Neuronal stem cell (in vitro differentiated cells): Measurements from ENCODE around the gene MGAT5B.
A peak's percentile ranks its signal among the peaks of the same experiment; 100 is the strongest.

Experiments
- DNase-seq: peaks from one replicate; pipeline ENCODE4 v3.0.0-alpha.2; 2013; ENCODE audit warnings: low spot score
- H2AFZ ChIP-seq: one replicate; pipeline ENCODE4 v1.6.1; 2013; ENCODE audit warnings: mild to moderate bottlenecking, low read length, inconsistent platforms
- H2AK5ac ChIP-seq: 2 replicates; pipeline ENCODE4 v1.6.1; 2013; ENCODE audit warnings: low read depth, mild to moderate bottlenecking, inconsistent platforms, low read length, moderate library complexity, mixed read lengths
- H2BK120ac ChIP-seq: 2 replicates; pipeline ENCODE4 v1.6.1; 2013; ENCODE audit warnings: low read depth, mild to moderate bottlenecking, inconsistent platforms, low read length, moderate library complexity, mixed read lengths
- H2BK12ac ChIP-seq: one replicate; pipeline ENCODE4 v1.6.1; 2013; ENCODE audit warnings: low read length, inconsistent platforms
- H2BK15ac ChIP-seq: 2 replicates; pipeline ENCODE4 v1.6.1; 2013; ENCODE audit warnings: mild to moderate bottlenecking, low read length, inconsistent platforms, mixed read lengths
- H2BK5ac ChIP-seq: one replicate; pipeline ENCODE4 v1.6.1; 2013; ENCODE audit warnings: inconsistent platforms, mild to moderate bottlenecking, low read length, moderate library complexity
- H3K14ac ChIP-seq: one replicate; pipeline ENCODE4 v1.6.1; 2013; ENCODE audit warnings: low read length, inconsistent platforms
- H3K18ac ChIP-seq: 2 replicates; pipeline ENCODE4 v1.6.1; 2013; ENCODE audit warnings: low read length, inconsistent platforms
- H3K23ac ChIP-seq: 2 replicates; pipeline ENCODE4 v1.6.1; 2013; ENCODE audit warnings: low read depth, mild to moderate bottlenecking, mixed read lengths, low read length, inconsistent platforms; ENCODE audit not compliant: poor library complexity
- H3K27ac ChIP-seq: replicated peaks from 3 replicates; pipeline ENCODE4 v1.5.1; 2013; ENCODE audit warnings: low read length, inconsistent platforms
- H3K27me3 ChIP-seq, 3 experiments: 2 replicates each; pipeline ENCODE4 v1.6.1; 2013; ENCODE audit warnings: low read length in 3 of 3, mild to moderate bottlenecking in 2 of 3, inconsistent platforms in 1 of 3, low read depth in 1 of 3, mixed read lengths in 1 of 3, moderate library complexity in 1 of 3; ENCODE audit not compliant: control insufficient read depth in 3 of 3, insufficient read depth in 3 of 3
- H3K36me3 ChIP-seq, 2 donors: replicated peaks in 1 of 2; 2 replicates each; pipeline ENCODE4 v1.6.1; 2013; ENCODE audit warnings: low read length in 2 of 2; ENCODE audit not compliant: control insufficient read depth in 2 of 2, insufficient read depth in 2 of 2
- H3K4ac ChIP-seq: 2 replicates; pipeline ENCODE4 v1.6.1; 2013; ENCODE audit warnings: inconsistent platforms, mild to moderate bottlenecking, low read length, moderate library complexity
- H3K4me1 ChIP-seq, 2 donors: 1 replicate in 1 of 2; 2 replicates in 1 of 2; pipeline ENCODE4 v1.6.1; 2013; ENCODE audit warnings: low read length in 2 of 2, low read depth in 1 of 2; ENCODE audit not compliant: control insufficient read depth in 2 of 2, insufficient read depth in 1 of 2
- H3K4me2 ChIP-seq: one replicate; pipeline ENCODE4 v1.6.1; 2013; ENCODE audit warnings: mild to moderate bottlenecking, low read length, inconsistent platforms; ENCODE audit not compliant: insufficient read depth, poor library complexity, severe bottlenecking
- H3K4me3 ChIP-seq, 2 donors: 2 replicates each; pipeline ENCODE4 v1.5.1; 2013; ENCODE audit warnings: low read length in 2 of 2, mild to moderate bottlenecking in 2 of 2, inconsistent platforms in 1 of 2, moderate library complexity in 1 of 2
- H3K79me1 ChIP-seq: one replicate; pipeline ENCODE4 v1.6.1; 2013; ENCODE audit warnings: low read depth, mild to moderate bottlenecking, inconsistent platforms, low read length, moderate library complexity
- H3K9ac ChIP-seq: one replicate; pipeline ENCODE4 v1.6.1; 2013; ENCODE audit warnings: mild to moderate bottlenecking, low read depth, low read length, inconsistent platforms; ENCODE audit not compliant: poor library complexity
- H3K9me3 ChIP-seq, 2 donors: replicated peaks in 1 of 2; 2 replicates each; pipeline versions ENCODE3 to v1.6.1; 2013; ENCODE audit warnings: low read length in 2 of 2, mild to moderate bottlenecking in 2 of 2, inconsistent platforms in 1 of 2, low read depth in 1 of 2, mixed read lengths in 1 of 2, moderate library complexity in 1 of 2; ENCODE audit not compliant: control insufficient read depth in 2 of 2, insufficient read depth in 1 of 2
- H4K8ac ChIP-seq: one replicate; pipeline ENCODE4 v1.6.1; 2013; ENCODE audit warnings: low read depth, mild to moderate bottlenecking, inconsistent platforms, low read length, moderate library complexity
- H4K91ac ChIP-seq: one replicate; pipeline ENCODE4 v1.6.1; 2013; ENCODE audit warnings: low read length, low read depth, mild to moderate bottlenecking, inconsistent platforms; ENCODE audit not compliant: poor library complexity
- WGBS, 2 donors: extraction: QIAGEN DNeasy Blood & Tissue Kit; methylation state at CpG; one replicate each; pipeline ENCODE4 v1.1.7; 2013; ENCODE audit warnings: missing lambda C conversion rate in 2 of 2, mixed read lengths in 1 of 2; ENCODE audit not compliant: insufficient read length in 2 of 2, insufficient replicate concordance in 1 of 2; ENCODE audit errors: extremely low coverage in 2 of 2; 5-methylcytosine and 5-hydroxymethylcytosine counted together

The MGAT5B gene

GRCh38 chr17:76868669-76869495 is 678 bp downstream of the MGAT5B start:
- Histone ChIP-seq H3K4me2 (peak overlapping the region; percentile 80), H2AK5ac (peak overlapping the region; percentile 35), H3K9ac (peak overlapping the region; percentile 77), H3K79me1 (peaks cover 2% of the 10 kb centered on the region), H3K4me3 (peak overlapping the region; percentile 82 to 85), H3K23ac (peak overlapping the region; percentile 12), H3K4ac (no peak overlapping the region), H3K4me1 (peaks cover 6 to 7% of the 10 kb centered on the region in 2 donors), H3K27ac (no peak overlapping the region), H3K14ac (peak overlapping the region; percentile 47), H2BK120ac (no peak overlapping the region), H2BK15ac (peak overlapping the region; percentile 75), H4K8ac (no peak overlapping the region), H2AFZ (peak overlapping the region; percentile 88), H4K91ac (no peak overlapping the region), H2BK12ac (peak overlapping the region; percentile 22), H3K9me3 (no peaks in the 10 kb centered on the region), H3K18ac (peak overlapping the region; percentile 87), H2BK5ac (peak overlapping the region; percentile 13), H3K36me3 (peaks cover 2 to 16% of the 10 kb centered on the region in 2 donors), H3K27me3 (peaks cover 5 to 29% (median 8%) of the 10 kb centered on the region in 3 experiments)
- no peak for DNase-seq
- WGBS, 2 donors = no CpG with 5 or more reads among the region's 84 CpGs

- no peak for DNase-seq
- H2BK12ac ChIP-seq = no peak overlapping the region
- H3K9me3 ChIP-seq = peaks cover 0 to 2% of the 10 kb centered on the region in 2 donors
- no peak overlapping the region for H3K27ac ChIP-seq
- no peak overlapping the region for H2BK15ac ChIP-seq
- no peak overlapping the region for H4K8ac ChIP-seq
- peaks cover 6 to 7% of the 10 kb centered on the region in 2 donors for H3K4me1 ChIP-seq
- peak overlapping the region; percentile 88 for H2AFZ ChIP-seq
- H4K91ac ChIP-seq = no peak overlapping the region
- H2BK5ac ChIP-seq = peak overlapping the region; percentile 30
- peak overlapping the region; percentile 71 to 85 for H3K4me3 ChIP-seq
- H3K4me2 ChIP-seq = peak overlapping the region; percentile 80
- H3K14ac ChIP-seq = peak overlapping the region; percentile 12
- H3K18ac ChIP-seq = peak overlapping the region; percentile 51
- H3K27me3 ChIP-seq = peaks cover 5 to 29% (median 8%) of the 10 kb centered on the region in 3 experiments
- no peak overlapping the region for H3K23ac ChIP-seq
- no peak overlapping the region for H2BK120ac ChIP-seq
- WGBS, 2 donors = no CpG with 5 or more reads among the region's 80 CpGs
- H3K36me3 ChIP-seq = peaks cover 2 to 25% of the 10 kb centered on the region in 2 donors
- H3K9ac ChIP-seq = peak overlapping the region; percentile 54
- H3K79me1 ChIP-seq = peaks cover 2% of the 10 kb centered on the region
- no peak overlapping the region for H3K4ac ChIP-seq
- H2AK5ac ChIP-seq = no peak overlapping the region
Measured at GRCh38 chr17:76869496-76870376, 1.5 kb downstream of the MGAT5B start.

- Histone ChIP-seq H3K14ac (no peak overlapping the region), H3K27ac (no peak overlapping the region), H3K9me3 (peaks cover 0 to 3% of the 10 kb centered on the region in 2 donors), H3K4ac (no peak overlapping the region), H3K23ac (no peak overlapping the region), H2AFZ (no peak overlapping the region), H3K4me3 (peak overlapping the region; percentile 71 to 85), H2AK5ac (no peak overlapping the region), H3K4me1 (peaks cover 6 to 7% of the 10 kb centered on the region in 2 donors), H3K18ac (no peak overlapping the region), H2BK12ac (no peak overlapping the region), H2BK120ac (no peak overlapping the region), H2BK15ac (no peak overlapping the region), H3K9ac (peak overlapping the region; percentile 54), H4K8ac (no peak overlapping the region), H4K91ac (no peak overlapping the region), H3K27me3 (peaks cover 3 to 29% (median 8%) of the 10 kb centered on the region in 3 experiments), H3K4me2 (peak overlapping the region; percentile 80), H3K79me1 (peaks cover 2% of the 10 kb centered on the region), H2BK5ac (no peak overlapping the region), H3K36me3 (peaks cover 2 to 31% of the 10 kb centered on the region in 2 donors)
- no peak for DNase-seq
- no CpG with 5 or more reads among the region's 16 CpGs for WGBS, 2 donors
Measured at GRCh38 chr17:76870377-76870714, 2.1 kb downstream of the MGAT5B start.
